GM19099 (cell line): Measurements from ENCODE around the gene HTR4.

ENCODE experiments used
- POLR2A ChIP-seq: IDR thresholded peaks from 3 replicates; pipeline ENCODE4 v1.6.1; 2011; ENCODE audit warnings: low read depth; ENCODE audit not compliant: insufficient read length; ENCODE audit errors: extremely low read depth

HTR4 gene

GRCh38 chr5:148541054-148541835 is 113.1 kb downstream of the HTR4 start:
- no peak for TF ChIP-seq POLR2A

GRCh38 chr5:148540647-148541046 is 113.7 kb downstream of the HTR4 start:
- no peak for TF ChIP-seq POLR2A

GRCh38 chr5:148539851-148540250 is 114.5 kb downstream of the HTR4 start:
- no peak for TF ChIP-seq POLR2A

- no peak for TF ChIP-seq POLR2A
These were observed 119.1 kb downstream of the HTR4 start for GRCh38 chr5:148535190-148535589.

GRCh38 chr5:148532969-148533670 is 121.2 kb downstream of the HTR4 start:
- TF ChIP-seq POLR2A: no peak

GRCh38 chr5:148524721-148525120 is 129.6 kb downstream of the HTR4 start:
- no peak for TF ChIP-seq POLR2A

- no peak for TF ChIP-seq POLR2A
These were observed 131.2 kb downstream of the HTR4 start for GRCh38 chr5:148523139-148523538.

- TF ChIP-seq POLR2A: no peak
These were observed 138.9 kb downstream of the HTR4 start for GRCh38 chr5:148515460-148515859.

GRCh38 chr5:148514344-148514743 is 140.0 kb downstream of the HTR4 start:
- no peak for TF ChIP-seq POLR2A

GRCh38 chr5:148512498-148512897 is 141.8 kb downstream of the HTR4 start:
- TF ChIP-seq POLR2A: no peak

- no peak for TF ChIP-seq POLR2A
These were observed 142.4 kb downstream of the HTR4 start for GRCh38 chr5:148511810-148512347.

- TF ChIP-seq POLR2A: no peak
These were observed 144.4 kb downstream of the HTR4 start for GRCh38 chr5:148509893-148510292.

- no peak for TF ChIP-seq POLR2A
These were observed 146.7 kb downstream of the HTR4 start for GRCh38 chr5:148507648-148508047.

GRCh38 chr5:148499452-148499851 is 154.9 kb downstream of the HTR4 start:
- TF ChIP-seq POLR2A: no peak

GRCh38 chr5:148497757-148498156 is 156.6 kb downstream of the HTR4 start:
- TF ChIP-seq POLR2A: no peak

- no peak for TF ChIP-seq POLR2A
These were observed 162.0 kb downstream of the HTR4 start for GRCh38 chr5:148492351-148492750.
